Measurements from ENCODE around the gene MYL12A.

Gene MYL12A

DNA sequence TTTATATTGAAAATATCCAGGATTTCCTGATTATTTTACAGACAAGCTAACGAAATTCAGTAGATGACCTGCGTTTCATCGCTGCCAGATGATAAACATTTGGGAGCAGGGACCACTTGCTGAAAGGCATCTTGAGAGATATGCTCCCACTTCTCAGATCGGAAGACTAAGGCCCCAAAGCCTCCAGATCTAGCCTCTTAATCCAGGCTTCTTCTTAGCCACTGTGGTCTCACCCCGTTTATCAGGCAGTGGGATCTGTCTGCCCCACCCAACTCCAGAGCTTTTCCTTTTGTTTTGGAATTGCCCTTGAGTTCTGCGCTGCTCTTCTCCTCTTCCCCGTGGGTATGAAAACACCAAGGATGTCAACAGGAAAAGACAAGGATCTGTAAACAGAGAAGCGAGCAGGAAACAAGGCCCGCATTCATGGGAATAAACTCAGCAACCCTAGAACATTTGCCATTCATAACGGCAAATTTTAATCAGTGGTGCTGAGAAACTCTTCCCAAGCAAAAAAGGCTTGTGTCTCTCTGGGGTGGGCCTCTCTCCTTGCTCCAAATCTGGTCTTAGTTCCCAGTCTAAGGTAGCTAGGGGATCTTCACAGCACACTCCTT, 35.8 kb downstream of the MYL12A start:
- no peak overlapping the region for H3K4me3 ChIP-seq (ENCODE audit: low read depth, low read length)
- no peak for TF ChIP-seq CTCF (IDR thresholded peaks at IDR 0.05; ENCODE audit: low read depth, low read length)
- no peak for DNase-seq (ENCODE audit: low read depth, low spot score)
- in situ Hi-C loops (cut with HindIII; ENCODE audit: low sequenced_read_pairs), result loop anchor here (25.0 kb wide), 2 partner anchors 179 to 329 kb away; partner anchors contain the start of gene TGIF1

- in situ Hi-C loops (cut with HindIII; ENCODE audit: low sequenced_read_pairs), result loop anchor here (25.0 kb wide), 2 partner anchors 178 to 328 kb away; partner anchors contain the start of gene TGIF1
These were observed 36.3 kb downstream of the MYL12A start for GRCh38 chr18:3283908-3284307.

DNA sequence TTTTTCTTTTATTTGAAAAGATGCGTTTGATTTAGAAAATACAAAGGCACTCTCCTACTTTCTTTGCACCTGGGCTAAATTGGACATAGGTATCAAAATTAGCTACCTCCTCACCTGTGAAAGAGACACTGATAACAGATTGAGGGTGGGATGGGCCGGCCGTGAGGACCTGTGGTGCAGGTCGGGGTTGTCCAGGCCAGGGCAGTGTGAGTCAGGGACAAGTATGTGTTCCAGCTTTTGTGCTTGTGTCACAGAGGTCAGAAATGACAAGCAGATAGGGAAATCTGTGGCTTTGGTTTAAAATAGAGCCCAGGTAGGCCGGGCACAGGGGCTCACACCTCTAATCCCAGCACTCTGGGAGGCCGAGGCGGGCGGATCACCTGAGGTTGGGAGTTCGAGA, 36.9 kb downstream of the MYL12A start:
- in situ Hi-C loops (cut with HindIII; ENCODE audit: low sequenced_read_pairs), result loop anchor here (25.0 kb wide), 2 partner anchors 178 to 328 kb away; partner anchors contain the start of gene TGIF1
- no peak for DNase-seq (ENCODE audit: low read depth, low spot score)
- no peak overlapping the region for H3K4me3 ChIP-seq (ENCODE audit: low read depth, low read length)
- no peak for TF ChIP-seq CTCF (IDR thresholded peaks at IDR 0.05; ENCODE audit: low read depth, low read length)

More at GRCh38 chr18:3283908-3284307, 36.3 kb downstream of the MYL12A start:
- no peak overlapping the region for H3K4me3 ChIP-seq (ENCODE audit: low read depth, low read length)
- no peak for TF ChIP-seq CTCF (IDR thresholded peaks at IDR 0.05; ENCODE audit: low read depth, low read length)
- no peak for DNase-seq (ENCODE audit: low read depth, low spot score)

GRCh38 chr18:3286159-3286558, 38.6 kb downstream of the MYL12A start:
- no peak overlapping the region for H3K4me3 ChIP-seq (ENCODE audit: low read depth, low read length)
- in situ Hi-C loops (cut with HindIII; ENCODE audit: low sequenced_read_pairs), result loop anchor here (25.0 kb wide), 2 partner anchors 176 to 326 kb away; partner anchors contain the start of gene TGIF1
- TF ChIP-seq CTCF (IDR thresholded peaks at IDR 0.05; ENCODE audit: low read depth, low read length), result no peak
- DNase-seq (ENCODE audit: low read depth, low spot score), result no peak

GRCh38 chr18:3293196-3293951, 45.8 kb downstream of the MYL12A start:
- no peak for DNase-seq (ENCODE audit: low read depth, low spot score)
- in situ Hi-C loops (cut with HindIII; ENCODE audit: low sequenced_read_pairs), result loop anchor here (25.0 kb wide), 2 partner anchors 169 to 319 kb away; partner anchors contain the start of gene TGIF1
- H3K4me3 ChIP-seq (ENCODE audit: low read depth, low read length), result no peak overlapping the region
- TF ChIP-seq CTCF (IDR thresholded peaks at IDR 0.05; ENCODE audit: low read depth, low read length), result no peak

GRCh38 chr18:3294435-3295080, 47.0 kb downstream of the MYL12A start:
- no peak for TF ChIP-seq CTCF (IDR thresholded peaks at IDR 0.05; ENCODE audit: low read depth, low read length)
- no peak overlapping the region for H3K4me3 ChIP-seq (ENCODE audit: low read depth, low read length)
- no peak for DNase-seq (ENCODE audit: low read depth, low spot score)
- in situ Hi-C loops (cut with HindIII; ENCODE audit: low sequenced_read_pairs), result loop anchor here (25.0 kb wide), 2 partner anchors 168 to 318 kb away; partner anchors contain the start of gene TGIF1

Data from astrocyte of the spinal cord (primary cell).